IPS DF 4.7 (cell line): ENCODE measurements around the gene GNPTG.

Source experiments
- DNase-seq: peaks from one replicate; pipeline ENCODE4 v3.0.0-alpha.2; 2013; ENCODE audit warnings: low spot score; ENCODE audit errors: extremely low read depth

Gene GNPTG

GRCh38 chr16:1371054-1371978 is 19.6 kb downstream of the GNPTG start:
- no peak for DNase-seq

- no peak for DNase-seq
Measured at GRCh38 chr16:1372292-1372950, 20.7 kb downstream of the GNPTG start.

- no peak for DNase-seq
Measured at GRCh38 chr16:1374418-1375297, 22.9 kb downstream of the GNPTG start.

GRCh38 chr16:1375298-1375640 is 23.5 kb downstream of the GNPTG start:
- DNase-seq = no peak

DNA sequence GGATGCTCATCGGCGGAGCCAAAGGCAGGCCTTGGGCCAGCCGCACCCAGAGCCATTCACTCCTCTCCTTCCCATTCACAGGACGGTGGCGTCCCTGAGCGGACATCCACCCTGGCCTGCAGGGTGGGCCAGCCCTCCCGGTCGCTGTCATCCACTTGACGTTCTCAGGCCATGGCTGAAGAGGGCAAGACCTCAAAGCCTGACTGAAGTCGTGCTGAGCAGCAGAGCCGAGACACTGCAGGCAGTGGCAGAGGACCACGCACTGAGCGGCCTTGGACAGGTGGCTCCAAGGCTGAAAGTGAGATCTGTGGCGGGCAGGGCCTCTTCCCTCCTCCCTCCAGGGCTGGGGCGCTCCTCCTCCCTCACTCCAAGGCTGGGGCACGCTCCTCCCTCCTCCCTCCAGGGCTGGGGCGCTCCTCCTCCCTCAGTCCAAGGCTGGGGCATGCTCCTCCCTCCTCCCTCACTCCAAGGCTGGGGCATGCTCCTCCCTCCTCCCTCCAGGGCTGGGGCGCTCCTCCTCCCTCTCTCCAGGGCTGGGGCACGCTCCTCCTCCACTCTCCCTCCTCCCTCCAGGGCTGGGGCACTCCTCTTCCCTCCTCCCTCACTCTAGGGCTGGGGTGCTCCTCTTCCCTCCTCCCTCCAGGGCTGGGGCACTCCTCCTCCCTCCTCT is 24.1 kb downstream of the GNPTG start:
- DNase-seq = no peak

DNA sequence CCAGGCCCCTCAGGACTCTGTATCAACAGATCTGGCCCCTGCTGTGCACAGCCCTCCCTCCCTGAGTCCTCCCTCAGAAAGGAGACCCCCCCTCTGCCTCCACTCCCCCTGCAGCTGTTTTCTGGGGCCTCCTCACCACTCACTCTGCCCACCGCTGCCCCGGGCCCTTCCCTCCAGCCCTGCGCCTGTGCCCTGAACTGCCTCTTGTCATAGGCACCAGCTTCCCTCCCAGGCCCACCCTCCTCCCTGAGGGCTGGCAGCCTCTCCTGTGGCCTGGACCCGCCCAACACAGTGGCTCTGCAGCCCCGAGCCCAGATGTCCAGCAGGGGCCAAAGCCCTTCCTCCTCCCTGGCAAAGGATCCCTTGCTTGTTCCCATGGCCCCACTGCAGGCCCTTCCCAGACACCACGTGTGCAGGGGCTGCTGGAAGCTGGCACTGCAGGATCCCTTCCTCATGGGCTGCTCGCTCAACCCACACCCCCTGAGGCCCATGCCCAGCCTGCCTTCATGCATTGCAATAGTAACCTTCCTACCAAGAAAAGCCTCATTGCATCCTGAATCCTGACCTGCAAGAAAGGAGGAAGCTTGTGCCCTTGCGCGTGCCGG is 25.8 kb downstream of the GNPTG start:
- no peak for DNase-seq

DNA sequence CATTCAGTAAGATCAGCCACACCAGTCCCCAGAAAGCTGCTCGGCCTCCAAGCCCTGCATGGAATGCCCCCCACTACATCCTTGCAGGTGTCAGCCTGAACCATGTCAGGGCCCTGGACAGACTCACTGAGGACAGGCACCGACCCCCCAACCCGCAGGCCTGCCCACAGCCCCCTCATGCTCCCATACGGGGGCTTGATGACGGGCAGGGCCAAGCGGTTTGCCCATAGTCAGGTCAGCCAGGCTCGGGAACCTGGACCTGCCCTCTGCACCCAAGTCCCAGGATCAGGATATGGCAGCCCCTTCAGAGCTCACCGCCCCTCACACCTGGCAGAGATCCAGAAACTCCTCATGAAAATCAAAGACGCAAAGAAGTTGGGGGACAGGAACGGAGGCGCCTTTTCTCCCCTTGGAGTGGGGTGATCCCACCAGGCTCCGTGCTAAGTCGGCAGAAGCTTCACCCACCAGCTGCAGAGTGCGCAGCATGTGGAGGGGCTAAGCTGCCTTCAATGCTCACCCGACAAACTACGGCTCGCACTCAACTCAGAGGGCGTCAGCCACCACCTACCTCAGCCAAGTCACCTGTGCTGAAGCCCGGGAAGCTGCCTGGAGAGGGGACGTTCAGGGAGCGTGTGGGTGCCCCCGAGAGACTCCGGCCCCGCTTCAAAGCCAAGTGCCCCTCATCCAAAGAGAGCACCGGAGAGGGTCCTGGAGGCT is 26.5 kb downstream of the GNPTG start:
- DNase-seq = no peak

GRCh38 chr16:1378804-1379303 is 27.1 kb downstream of the GNPTG start:
- no peak for DNase-seq

DNA sequence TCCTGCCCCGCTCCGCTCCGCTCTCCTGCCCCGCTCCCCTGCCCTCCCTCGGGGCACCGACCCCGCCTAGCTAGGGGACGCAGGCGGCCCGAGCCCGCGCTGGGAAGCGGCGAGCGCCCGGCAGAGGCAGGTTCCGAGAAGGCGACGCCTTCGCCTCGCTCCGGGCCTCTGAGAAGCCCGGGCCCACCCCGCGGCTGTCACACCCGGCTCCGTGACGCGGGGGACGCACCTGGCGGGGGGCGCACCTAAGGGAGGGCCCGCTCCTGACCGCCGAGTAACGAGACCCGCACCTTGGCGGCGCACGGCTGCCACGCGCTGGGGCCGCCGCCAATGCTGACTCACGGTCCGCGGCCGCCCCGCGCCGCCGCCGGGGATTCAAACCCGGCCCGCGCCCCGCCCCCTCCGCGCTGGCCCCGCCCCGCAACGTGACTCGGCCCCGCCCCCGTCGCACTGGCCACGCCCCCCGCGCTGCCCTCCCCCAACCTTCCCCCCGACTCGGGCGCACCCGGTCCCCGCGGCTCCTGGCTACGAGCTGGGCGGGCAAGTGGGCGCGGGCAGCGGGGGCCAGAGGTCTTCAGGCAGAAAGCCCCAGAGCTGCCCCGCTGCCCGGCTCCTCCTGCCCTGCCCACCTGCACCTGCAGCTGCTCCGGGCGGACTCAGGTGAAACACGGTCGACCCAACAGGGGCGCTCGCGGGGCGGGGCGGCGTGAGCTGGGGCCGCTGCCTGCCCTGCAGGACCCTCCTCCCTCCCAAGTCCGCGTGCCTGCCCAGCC is 27.8 kb downstream of the GNPTG start:
- DNase-seq = no peak

- no peak for DNase-seq
Measured at GRCh38 chr16:1380195-1380594, 28.5 kb downstream of the GNPTG start.

GRCh38 chr16:1381612-1382406 is 30.1 kb downstream of the GNPTG start:
- DNase-seq = no peak

- DNase-seq = no peak
Measured at GRCh38 chr16:1383556-1383955, 31.8 kb downstream of the GNPTG start.

GRCh38 chr16:1385232-1385631 is 33.5 kb downstream of the GNPTG start:
- DNase-seq = no peak

GRCh38 chr16:1387331-1387730 is 35.6 kb downstream of the GNPTG start:
- no peak for DNase-seq

- DNase-seq = no peak
Measured at GRCh38 chr16:1389762-1390161, 38.0 kb downstream of the GNPTG start.

GRCh38 chr16:1390239-1390779 is 38.6 kb downstream of the GNPTG start:
- no peak for DNase-seq

- DNase-seq = no peak
Measured at GRCh38 chr16:1392826-1393225, 41.1 kb downstream of the GNPTG start.

DNA sequence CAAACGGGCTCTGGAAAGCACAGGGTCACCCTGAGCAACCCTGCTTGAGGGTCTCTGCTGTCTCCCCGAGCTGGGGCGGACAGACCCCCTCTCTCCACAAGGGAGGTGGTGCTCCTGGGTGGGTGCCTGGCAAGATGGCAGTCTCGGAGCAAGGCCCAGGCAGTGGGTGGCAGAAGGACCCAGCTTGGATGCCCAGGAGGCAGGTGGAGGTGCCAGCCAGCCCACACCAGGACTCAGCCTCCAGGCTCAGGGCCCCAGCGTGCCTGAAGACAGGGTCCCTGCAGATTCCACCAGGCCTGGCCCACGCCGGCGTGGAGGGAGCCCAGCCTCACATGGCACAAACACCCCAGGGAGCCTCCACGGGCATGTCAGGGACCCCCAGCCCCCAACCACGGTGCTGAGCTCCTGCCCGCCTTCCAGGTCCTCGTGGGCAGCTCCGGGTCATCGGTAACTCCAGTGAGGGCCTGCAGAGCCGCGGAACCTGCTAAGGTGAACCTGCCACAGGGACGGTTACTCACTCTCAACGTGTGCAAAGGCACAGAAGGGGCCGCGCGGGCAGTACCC is 42.0 kb downstream of the GNPTG start:
- no peak for DNase-seq
